HT-29 (cell line): ENCODE results near the gene NAALADL2. TPM values are rescaled to one million over a fixed set of nuclear protein-coding genes. Genes with fewer than 3 reads are reported as not detected.
"Not testable (repeated sequence)": the region's sequence is repeated elsewhere in the genome, so short reads cannot be mapped to it uniquely, and the experiment has no call there.

ENCODE experiments used
- DNase-seq: peaks from one replicate; pipeline ENCODE4 v3.0.0-alpha.2; 2015; ENCODE audit warnings: low spot score
- total RNA-seq: library from RNA; depleted of rRNA; stranded (reverse); fragments of >200 nt; shearing (Covaris generic); gene quantifications from 2 replicates; pipeline ENCODE4 v1.2.3, GENCODE V29; 2014

NAALADL2 gene
- total RNA-seq, 1 experiment from 2014 or later, result 9.4 TPM

GRCh38 chr3:175743733-175744400, 884.7 kb downstream of the NAALADL2 start:
- no peak for DNase-seq

GRCh38 chr3:175746308-175746707, 887.2 kb downstream of the NAALADL2 start:
- no peak for DNase-seq

- peak; percentile 47 for DNase-seq
These were observed 889.1 kb downstream of the NAALADL2 start for GRCh38 chr3:175748087-175748730.

- DNase-seq, result no peak
These were observed 890.8 kb downstream of the NAALADL2 start for GRCh38 chr3:175749981-175750380.

- no peak for DNase-seq
These were observed 892.0 kb downstream of the NAALADL2 start for GRCh38 chr3:175751089-175751488.

GRCh38 chr3:175763948-175764347, 904.8 kb downstream of the NAALADL2 start:
- no peak for DNase-seq

- DNase-seq, result no peak
These were observed 905.6 kb downstream of the NAALADL2 start for GRCh38 chr3:175764722-175765121.

GRCh38 chr3:175770426-175770825, 911.3 kb downstream of the NAALADL2 start:
- DNase-seq, result no peak

- peak; percentile 30 for DNase-seq
These were observed 918.4 kb downstream of the NAALADL2 start for GRCh38 chr3:175777495-175777894.

- no peak for DNase-seq
These were observed 918.8 kb downstream of the NAALADL2 start for GRCh38 chr3:175777965-175778364.

GRCh38 chr3:175778994-175779393, 919.9 kb downstream of the NAALADL2 start:
- no peak for DNase-seq

GRCh38 chr3:175787109-175787508, 928.0 kb downstream of the NAALADL2 start:
- DNase-seq, result not testable (repeated sequence)

- no peak for DNase-seq
These were observed 933.1 kb downstream of the NAALADL2 start for GRCh38 chr3:175792245-175792644.

- DNase-seq, result no peak
These were observed 939.2 kb downstream of the NAALADL2 start for GRCh38 chr3:175798326-175798725.

- no peak for DNase-seq
These were observed 946.7 kb downstream of the NAALADL2 start for GRCh38 chr3:175805825-175806224.

- no peak for DNase-seq
These were observed 948.0 kb downstream of the NAALADL2 start for GRCh38 chr3:175807175-175807574.

GRCh38 chr3:175818811-175819464, 959.8 kb downstream of the NAALADL2 start:
- DNase-seq, result peak; percentile 10

GRCh38 chr3:175822766-175823491, 963.8 kb downstream of the NAALADL2 start:
- not testable (repeated sequence) for DNase-seq

- DNase-seq, result not testable (repeated sequence)
These were observed 966.0 kb downstream of the NAALADL2 start for GRCh38 chr3:175825016-175825580.

GRCh38 chr3:175826759-175827158, 967.6 kb downstream of the NAALADL2 start:
- DNase-seq, result no peak

- not testable (repeated sequence) for DNase-seq
These were observed 970.7 kb downstream of the NAALADL2 start for GRCh38 chr3:175829809-175830208.

- DNase-seq, result not testable (repeated sequence)
These were observed 976.6 kb downstream of the NAALADL2 start for GRCh38 chr3:175835763-175836162.
